Loucy (cell line): Measurements from ENCODE around the gene ACOXL.

Experiments
- CTCF ChIP-seq: fragments of 200-600 bp; sonication (generic); conservative IDR thresholded peaks from 2 replicates; pipeline ENCODE4 v1.5.1; 2014; ENCODE audit warnings: mild to moderate bottlenecking, antibody characterized with exemption, low read length
- EZH2phosphoT487 ChIP-seq: fragments of 200-600 bp; IDR thresholded peaks from 2 replicates; pipeline ENCODE4 v1.6.1; 2018; ENCODE audit warnings: antibody characterized with exemption, mild to moderate bottlenecking, moderate library complexity, borderline replicate concordance

GRCh38 chr2:110790907-110791306, 58.5 kb downstream of the ACOXL start:
- TF ChIP-seq CTCF = no peak
- TF ChIP-seq EZH2phosphoT487 = no peak
